Loucy (cell line): ENCODE results near the gene POLR3F.

Experiments
- H2AFZ ChIP-seq: fragments of 200-600 bp; sonication (generic); 2 replicates; pipeline ENCODE4 v1.6.0; 2016; ENCODE audit warnings: antibody characterized with exemption, mild to moderate bottlenecking, low read length, moderate library complexity
- H3F3A ChIP-seq: fragments of 200-600 bp; 2 replicates; pipeline ENCODE4 v1.6.0; 2016; ENCODE audit warnings: antibody characterized with exemption, low read depth, mild to moderate bottlenecking
- H3K27me3 ChIP-seq: fragments of 200-600 bp; sonication (generic); 2 replicates; pipeline ENCODE4 v1.6.1; 2014; ENCODE audit warnings: low read length, mild to moderate bottlenecking; ENCODE audit not compliant: insufficient read depth, poor library complexity, severe bottlenecking
- H3K36me3 ChIP-seq: fragments of 200-600 bp; sonication (generic); 2 replicates; pipeline ENCODE4 v1.6.1; 2016; ENCODE audit warnings: low read length; ENCODE audit not compliant: insufficient read depth
- H3K4me1 ChIP-seq: fragments of 200-600 bp; sonication (generic); 2 replicates; pipeline ENCODE4 v1.5.1; 2014; ENCODE audit warnings: low read length, mild to moderate bottlenecking; ENCODE audit not compliant: insufficient read depth, poor library complexity, severe bottlenecking
- H3K4me2 ChIP-seq: fragments of 200-600 bp; sonication (generic); 2 replicates; pipeline ENCODE4 v1.6.0; 2014; ENCODE audit warnings: antibody characterized with exemption, low read length, low read depth, mild to moderate bottlenecking; ENCODE audit not compliant: poor library complexity, severe bottlenecking
- H3K4me3 ChIP-seq: fragments of 200-600 bp; sonication (generic); 2 replicates; pipeline ENCODE4 v1.5.1; 2014; ENCODE audit warnings: low read length, mild to moderate bottlenecking, mixed read lengths; ENCODE audit not compliant: poor library complexity, severe bottlenecking
- H3K79me2 ChIP-seq: fragments of 200-600 bp; sonication (generic); 2 replicates; pipeline ENCODE4 v1.6.1; 2014; ENCODE audit warnings: low read length; ENCODE audit not compliant: insufficient read depth
- H3K9ac ChIP-seq: fragments of 200-600 bp; sonication (generic); 2 replicates; pipeline ENCODE4 v1.6.0; 2014; ENCODE audit warnings: mild to moderate bottlenecking, low read depth, low read length, moderate library complexity; ENCODE audit not compliant: poor library complexity, severe bottlenecking
- H3K9me2 ChIP-seq: fragments of 200-600 bp; sonication (generic); replicated peaks from 2 replicates; pipeline ENCODE4 v1.6.1; 2016; ENCODE audit warnings: low read depth, low read length, mixed read lengths
- H3K9me3 ChIP-seq: fragments of 200-600 bp; sonication (generic); 2 replicates; pipeline ENCODE4 v1.6.1; 2014; ENCODE audit warnings: mild to moderate bottlenecking, antibody characterized with exemption, low read length, low read depth; ENCODE audit not compliant: insufficient read depth
- H4K20me1 ChIP-seq: fragments of 200-600 bp; sonication (generic); 2 replicates; pipeline ENCODE4 v1.6.0; 2014; ENCODE audit warnings: antibody characterized with exemption, low read length, mild to moderate bottlenecking; ENCODE audit not compliant: insufficient read depth, poor library complexity, severe bottlenecking
- CTCF ChIP-seq: fragments of 200-600 bp; sonication (generic); conservative IDR thresholded peaks from 2 replicates; pipeline ENCODE4 v1.5.1; 2014; ENCODE audit warnings: mild to moderate bottlenecking, antibody characterized with exemption, low read length
- EZH2phosphoT487 ChIP-seq: fragments of 200-600 bp; IDR thresholded peaks from 2 replicates; pipeline ENCODE4 v1.6.1; 2018; ENCODE audit warnings: antibody characterized with exemption, mild to moderate bottlenecking, moderate library complexity, borderline replicate concordance

The POLR3F gene

GRCh38 chr20:18527836-18528235 lies 60.6 kb downstream of the POLR3F start:
- H3K9ac ChIP-seq = no peak overlapping the region
- no peaks in the 10 kb centered on the region for H3K4me1 ChIP-seq
- H3K4me3 ChIP-seq = no peak overlapping the region
- H3F3A ChIP-seq = no peaks in the 10 kb centered on the region
- H3K9me2 ChIP-seq = no peaks in the 10 kb centered on the region
- peaks cover 82% of the 10 kb centered on the region for H3K36me3 ChIP-seq
- no peaks in the 10 kb centered on the region for H4K20me1 ChIP-seq
- no peaks in the 10 kb centered on the region for H3K9me3 ChIP-seq
- no peak overlapping the region for H2AFZ ChIP-seq
- no peaks in the 10 kb centered on the region for H3K79me2 ChIP-seq
- no peaks in the 10 kb centered on the region for H3K27me3 ChIP-seq
- H3K4me2 ChIP-seq = no peak overlapping the region
- no peak for TF ChIP-seq CTCF
- TF ChIP-seq EZH2phosphoT487 = no peak

- TF ChIP-seq EZH2phosphoT487 (no peak), CTCF (no peak)
These were observed 61.9 kb downstream of the POLR3F start for GRCh38 chr20:18529041-18529440.

GRCh38 chr20:18532626-18533025 lies 65.4 kb downstream of the POLR3F start:
- Histone ChIP-seq H3K9me3 (no peaks in the 10 kb centered on the region), H3K36me3 (peaks cover 83% of the 10 kb centered on the region; the same call in 1 of the 2 replicates), H4K20me1 (no peaks in the 10 kb centered on the region), H3K4me1 (no peaks in the 10 kb centered on the region), H3K4me3 (no peak overlapping the region), H3K79me2 (no peaks in the 10 kb centered on the region), H3F3A (no peaks in the 10 kb centered on the region), H3K27me3 (no peaks in the 10 kb centered on the region), H3K9ac (no peak overlapping the region), H3K4me2 (no peak overlapping the region), H2AFZ (no peak overlapping the region), H3K9me2 (no peaks in the 10 kb centered on the region)
- TF ChIP-seq CTCF = no peak
- no peak for TF ChIP-seq EZH2phosphoT487

More at GRCh38 chr20:18529041-18529440, 61.9 kb downstream of the POLR3F start:
- Histone ChIP-seq H3K4me3 (no peak overlapping the region), H3K79me2 (no peaks in the 10 kb centered on the region), H4K20me1 (no peaks in the 10 kb centered on the region), H3K9ac (no peak overlapping the region), H3K36me3 (peaks cover 93% of the 10 kb centered on the region), H3F3A (no peaks in the 10 kb centered on the region), H3K9me3 (no peaks in the 10 kb centered on the region), H3K4me2 (no peak overlapping the region), H3K9me2 (no peaks in the 10 kb centered on the region), H3K27me3 (no peaks in the 10 kb centered on the region), H2AFZ (no peak overlapping the region), H3K4me1 (no peaks in the 10 kb centered on the region)
